GM23338 (cell line): ENCODE data around the gene FUT2. TPM values are rescaled to one million over a fixed set of nuclear protein-coding genes. Genes with fewer than 3 reads are reported as not detected.
"Not testable (repeated sequence)": the region's sequence is repeated elsewhere in the genome, so short reads cannot be mapped to it uniquely, and the experiment has no call there.

Source experiments
- ATAC-seq: fragments of 200-7000 bp; cut with Tn5 transposase; 3 replicates; pipeline ENCODE4 v1.9.1; 2020
- DNase-seq: peaks from one replicate; pipeline ENCODE4 v3.0.0-alpha.2; 2015; ENCODE audit warnings: low spot score
- H2AFZ ChIP-seq: fragments of 200-600 bp; sonication (generic); 2 replicates; pipeline ENCODE4 v1.8.0; 2016; ENCODE audit warnings: antibody characterized with exemption, mild to moderate bottlenecking, moderate library complexity
- H3F3A ChIP-seq: fragments of 200-600 bp; sonication (generic); replicated peaks from 2 replicates; pipeline ENCODE4 v1.8.0; 2017; ENCODE audit warnings: antibody characterized with exemption, mixed run types, low read depth
- H3K27ac ChIP-seq: fragments of 200-600 bp; sonication (generic); 2 replicates; pipeline ENCODE4 v1.6.1; 2016; ENCODE audit warnings: low read depth
- H3K27me3 ChIP-seq: fragments of 200-600 bp; sonication (generic); 2 replicates; pipeline ENCODE4 v1.8.0; 2016; ENCODE audit warnings: mild to moderate bottlenecking, mixed run types, moderate library complexity; ENCODE audit not compliant: insufficient read depth
- H3K36me3 ChIP-seq: fragments of 200-600 bp; sonication (generic); 2 replicates; pipeline ENCODE4 v1.8.0; 2016; ENCODE audit warnings: mild to moderate bottlenecking; ENCODE audit not compliant: insufficient read depth
- H3K4me1 ChIP-seq: fragments of 200-600 bp; sonication (generic); 2 replicates; pipeline ENCODE4 v1.8.0; 2016; ENCODE audit warnings: mild to moderate bottlenecking, moderate library complexity; ENCODE audit not compliant: insufficient read depth
- H3K4me2 ChIP-seq: fragments of 200-600 bp; sonication (generic); 2 replicates; pipeline ENCODE4 v1.7.1; 2017; ENCODE audit warnings: mixed run types
- H3K4me3 ChIP-seq: fragments of 200-600 bp; sonication (generic); 2 replicates; pipeline ENCODE4 v1.6.1; 2016; ENCODE audit warnings: mixed run types
- H3K79me2 ChIP-seq: fragments of 200-600 bp; sonication (generic); replicated peaks from 2 replicates; pipeline ENCODE4 v1.8.0; 2017; ENCODE audit warnings: mild to moderate bottlenecking; ENCODE audit not compliant: insufficient read depth
- H3K9me2 ChIP-seq: fragments of 200-600 bp; sonication (generic); 2 replicates; pipeline ENCODE4 v1.8.0; 2017; ENCODE audit not compliant: insufficient read depth
- H4K20me1 ChIP-seq: fragments of 200-600 bp; sonication (generic); replicated peaks from 2 replicates; pipeline ENCODE4 v1.8.0; 2017; ENCODE audit warnings: mild to moderate bottlenecking; ENCODE audit not compliant: insufficient read depth
- H3K27ac Mint-ChIP-seq: 2 replicates; pipeline ENCODE4 v1.8.0; 2020; ENCODE audit warnings: inconsistent platforms, mild to moderate bottlenecking, moderate library complexity, mixed read lengths
- H3K27me3 Mint-ChIP-seq: 3 replicates; pipeline ENCODE4 v1.8.0; 2022; ENCODE audit warnings: low read depth, mild to moderate bottlenecking, moderate library complexity, mixed read lengths, inconsistent platforms; ENCODE audit not compliant: insufficient read depth, poor library complexity
- H3K36me3 Mint-ChIP-seq: 3 replicates; pipeline ENCODE4 v1.8.0; 2021; ENCODE audit warnings: low read depth, mild to moderate bottlenecking, inconsistent platforms, moderate library complexity, mixed read lengths
- H3K4me1 Mint-ChIP-seq: 3 replicates; pipeline ENCODE4 v1.8.0; 2020; ENCODE audit warnings: mild to moderate bottlenecking, inconsistent platforms, mixed read lengths
- H3K4me3 Mint-ChIP-seq: 3 replicates; pipeline ENCODE4 v1.8.0; 2021; ENCODE audit warnings: moderate library complexity, mild to moderate bottlenecking, inconsistent platforms, mixed read lengths
- H3K9me3 Mint-ChIP-seq: 3 replicates; pipeline ENCODE4 v1.8.0; 2020; ENCODE audit warnings: moderate library complexity, mild to moderate bottlenecking, inconsistent platforms, mixed read lengths
- CREB1 ChIP-seq: fragments of 250-450 bp; sonication (Bioruptor Pico); IDR thresholded peaks from 2 replicates; pipeline ENCODE4 v1.5.0; 2020; ENCODE audit warnings: low read depth, mild to moderate bottlenecking, moderate library complexity
- ETS1 ChIP-seq: IDR thresholded peaks from 2 replicates; pipeline ENCODE4 v1.6.1; 2016; ENCODE audit warnings: antibody characterized with exemption
- EZH2 ChIP-seq: fragments of 200-600 bp; sonication (generic); IDR thresholded peaks from one replicate; pipeline ENCODE4 v1.8.0; 2017; ENCODE audit warnings: antibody characterized with exemption, mild to moderate bottlenecking, low read depth; ENCODE audit not compliant: unreplicated experiment
- EZH2phosphoT487 ChIP-seq: fragments of 200-600 bp; sonication (generic); IDR thresholded peaks from one replicate; pipeline ENCODE4 v1.8.1; 2018; ENCODE audit warnings: antibody characterized with exemption; ENCODE audit not compliant: unreplicated experiment
- POLR2AphosphoS5 ChIP-seq: IDR thresholded peaks from 2 replicates; pipeline ENCODE4 v1.6.1; 2016; ENCODE audit warnings: antibody characterized with exemption, low read depth
- STAT1 ChIP-seq: IDR thresholded peaks from one replicate; pipeline ENCODE4 v1.6.1; 2016; ENCODE audit warnings: antibody characterized with exemption; ENCODE audit not compliant: unreplicated experiment
- ZNF331 ChIP-seq: fragments of 250-450 bp; sonication (Bioruptor Pico); IDR thresholded peaks from 2 replicates; pipeline ENCODE4 v1.5.0; 2020; ENCODE audit warnings: low read depth, mild to moderate bottlenecking, moderate library complexity
- polyA plus RNA-seq: library from polyadenylated mRNA; unstranded; fragments of >200 nt; fragmentation: Nextera tagmentation; extraction: Ambion mirVana; gene quantifications from 2 replicates; pipeline ENCODE4 v1.2.1, GENCODE V29; 2016
- total RNA-seq: library from RNA; depleted of rRNA; stranded (reverse); fragments of >200 nt; shearing (Covaris generic); gene quantifications from 2 replicates; pipeline ENCODE4 v1.2.3, GENCODE V29; 2014
- TF ChIP-seq, protein P1 (sequence below): fragments of 250-450 bp; sonication (Bioruptor Pico); IDR thresholded peaks from 2 replicates; pipeline ENCODE4 v1.5.0; 2020; ENCODE audit warnings: mild to moderate bottlenecking, moderate library complexity
- TF ChIP-seq, protein P2 (sequence below): IDR thresholded peaks from one replicate; pipeline ENCODE4 v1.6.1; 2018; ENCODE audit warnings: antibody characterized with exemption; ENCODE audit not compliant: unreplicated experiment

The FUT2 gene
- total and polyA plus RNA-seq, 2 experiments from 2014 or later: 5.0 to 5.6 TPM

DNA sequence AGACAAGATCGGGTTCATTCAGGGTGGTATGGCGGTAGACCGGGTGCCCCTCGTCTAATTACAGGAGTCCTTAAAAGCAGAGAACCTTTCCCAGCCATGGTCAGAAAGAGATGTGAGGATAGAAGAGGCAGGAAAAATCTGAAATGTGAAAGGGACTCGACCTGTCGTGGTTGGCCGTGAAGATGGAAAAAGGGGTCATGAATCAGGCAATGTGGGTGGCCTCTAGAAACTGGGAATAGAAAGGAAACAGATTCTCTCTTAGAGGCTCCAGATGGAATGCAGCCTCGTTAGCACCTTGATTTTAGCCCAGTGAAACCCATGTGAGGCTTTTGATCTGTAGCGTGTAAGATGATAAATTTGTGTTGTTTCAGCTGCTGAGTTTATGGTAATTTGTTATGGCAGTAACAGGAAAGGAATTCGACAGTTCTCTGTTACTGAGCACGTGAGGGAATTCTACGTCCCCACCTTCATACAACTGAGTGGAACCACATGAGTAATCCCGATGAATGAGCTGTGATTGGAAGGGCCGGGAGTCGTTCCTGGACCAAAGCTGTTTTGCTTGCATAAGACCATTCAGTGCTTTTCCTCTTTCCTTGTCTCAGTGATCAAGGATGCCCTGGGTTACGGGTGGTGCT is 38.8 kb upstream of the FUT2 start (continued):
- TF ChIP-seq, protein P1, sequence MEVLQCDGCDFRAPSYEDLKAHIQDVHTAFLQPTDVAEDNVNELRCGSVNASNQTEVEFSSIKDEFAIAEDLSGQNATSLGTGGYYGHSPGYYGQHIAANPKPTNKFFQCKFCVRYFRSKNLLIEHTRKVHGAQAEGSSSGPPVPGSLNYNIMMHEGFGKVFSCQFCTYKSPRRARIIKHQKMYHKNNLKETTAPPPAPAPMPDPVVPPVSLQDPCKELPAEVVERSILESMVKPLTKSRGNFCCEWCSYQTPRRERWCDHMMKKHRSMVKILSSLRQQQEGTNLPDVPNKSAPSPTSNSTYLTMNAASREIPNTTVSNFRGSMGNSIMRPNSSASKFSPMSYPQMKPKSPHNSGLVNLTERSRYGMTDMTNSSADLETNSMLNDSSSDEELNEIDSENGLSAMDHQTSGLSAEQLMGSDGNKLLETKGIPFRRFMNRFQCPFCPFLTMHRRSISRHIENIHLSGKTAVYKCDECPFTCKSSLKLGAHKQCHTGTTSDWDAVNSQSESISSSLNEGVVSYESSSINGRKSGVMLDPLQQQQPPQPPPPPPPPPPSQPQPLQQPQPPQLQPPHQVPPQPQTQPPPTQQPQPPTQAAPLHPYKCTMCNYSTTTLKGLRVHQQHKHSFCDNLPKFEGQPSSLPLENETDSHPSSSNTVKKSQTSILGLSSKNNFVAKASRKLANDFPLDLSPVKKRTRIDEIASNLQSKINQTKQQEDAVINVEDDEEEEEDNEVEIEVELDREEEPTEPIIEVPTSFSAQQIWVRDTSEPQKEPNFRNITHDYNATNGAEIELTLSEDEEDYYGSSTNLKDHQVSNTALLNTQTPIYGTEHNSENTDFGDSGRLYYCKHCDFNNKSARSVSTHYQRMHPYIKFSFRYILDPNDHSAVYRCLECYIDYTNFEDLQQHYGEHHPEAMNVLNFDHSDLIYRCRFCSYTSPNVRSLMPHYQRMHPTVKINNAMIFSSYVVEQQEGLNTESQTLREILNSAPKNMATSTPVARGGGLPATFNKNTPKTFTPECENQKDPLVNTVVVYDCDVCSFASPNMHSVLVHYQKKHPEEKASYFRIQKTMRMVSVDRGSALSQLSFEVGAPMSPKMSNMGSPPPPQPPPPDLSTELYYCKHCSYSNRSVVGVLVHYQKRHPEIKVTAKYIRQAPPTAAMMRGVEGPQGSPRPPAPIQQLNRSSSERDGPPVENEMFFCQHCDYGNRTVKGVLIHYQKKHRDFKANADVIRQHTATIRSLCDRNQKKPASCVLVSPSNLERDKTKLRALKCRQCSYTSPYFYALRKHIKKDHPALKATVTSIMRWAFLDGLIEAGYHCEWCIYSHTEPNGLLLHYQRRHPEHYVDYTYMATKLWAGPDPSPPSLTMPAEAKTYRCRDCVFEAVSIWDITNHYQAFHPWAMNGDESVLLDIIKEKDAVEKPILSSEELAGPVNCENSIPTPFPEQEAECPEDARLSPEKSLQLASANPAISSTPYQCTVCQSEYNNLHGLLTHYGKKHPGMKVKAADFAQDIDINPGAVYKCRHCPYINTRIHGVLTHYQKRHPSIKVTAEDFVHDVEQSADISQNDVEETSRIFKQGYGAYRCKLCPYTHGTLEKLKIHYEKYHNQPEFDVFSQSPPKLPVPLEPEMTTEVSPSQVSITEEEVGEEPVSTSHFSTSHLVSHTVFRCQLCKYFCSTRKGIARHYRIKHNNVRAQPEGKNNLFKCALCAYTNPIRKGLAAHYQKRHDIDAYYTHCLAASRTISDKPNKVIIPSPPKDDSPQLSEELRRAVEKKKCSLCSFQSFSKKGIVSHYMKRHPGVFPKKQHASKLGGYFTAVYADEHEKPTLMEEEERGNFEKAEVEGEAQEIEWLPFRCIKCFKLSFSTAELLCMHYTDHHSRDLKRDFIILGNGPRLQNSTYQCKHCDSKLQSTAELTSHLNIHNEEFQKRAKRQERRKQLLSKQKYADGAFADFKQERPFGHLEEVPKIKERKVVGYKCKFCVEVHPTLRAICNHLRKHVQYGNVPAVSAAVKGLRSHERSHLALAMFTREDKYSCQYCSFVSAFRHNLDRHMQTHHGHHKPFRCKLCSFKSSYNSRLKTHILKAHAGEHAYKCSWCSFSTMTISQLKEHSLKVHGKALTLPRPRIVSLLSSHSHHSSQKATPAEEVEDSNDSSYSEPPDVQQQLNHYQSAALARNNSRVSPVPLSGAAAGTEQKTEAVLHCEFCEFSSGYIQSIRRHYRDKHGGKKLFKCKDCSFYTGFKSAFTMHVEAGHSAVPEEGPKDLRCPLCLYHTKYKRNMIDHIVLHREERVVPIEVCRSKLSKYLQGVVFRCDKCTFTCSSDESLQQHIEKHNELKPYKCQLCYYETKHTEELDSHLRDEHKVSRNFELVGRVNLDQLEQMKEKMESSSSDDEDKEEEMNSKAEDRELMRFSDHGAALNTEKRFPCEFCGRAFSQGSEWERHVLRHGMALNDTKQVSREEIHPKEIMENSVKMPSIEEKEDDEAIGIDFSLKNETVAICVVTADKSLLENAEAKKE: no peak
- TF ChIP-seq POLR2AphosphoS5: no peak
- TF ChIP-seq STAT1: no peak
- TF ChIP-seq EZH2phosphoT487: no peak
- TF ChIP-seq ZNF331 (CRISPR knock-in tag): no peak
- no peak for TF ChIP-seq EZH2
- TF ChIP-seq, protein P2, sequence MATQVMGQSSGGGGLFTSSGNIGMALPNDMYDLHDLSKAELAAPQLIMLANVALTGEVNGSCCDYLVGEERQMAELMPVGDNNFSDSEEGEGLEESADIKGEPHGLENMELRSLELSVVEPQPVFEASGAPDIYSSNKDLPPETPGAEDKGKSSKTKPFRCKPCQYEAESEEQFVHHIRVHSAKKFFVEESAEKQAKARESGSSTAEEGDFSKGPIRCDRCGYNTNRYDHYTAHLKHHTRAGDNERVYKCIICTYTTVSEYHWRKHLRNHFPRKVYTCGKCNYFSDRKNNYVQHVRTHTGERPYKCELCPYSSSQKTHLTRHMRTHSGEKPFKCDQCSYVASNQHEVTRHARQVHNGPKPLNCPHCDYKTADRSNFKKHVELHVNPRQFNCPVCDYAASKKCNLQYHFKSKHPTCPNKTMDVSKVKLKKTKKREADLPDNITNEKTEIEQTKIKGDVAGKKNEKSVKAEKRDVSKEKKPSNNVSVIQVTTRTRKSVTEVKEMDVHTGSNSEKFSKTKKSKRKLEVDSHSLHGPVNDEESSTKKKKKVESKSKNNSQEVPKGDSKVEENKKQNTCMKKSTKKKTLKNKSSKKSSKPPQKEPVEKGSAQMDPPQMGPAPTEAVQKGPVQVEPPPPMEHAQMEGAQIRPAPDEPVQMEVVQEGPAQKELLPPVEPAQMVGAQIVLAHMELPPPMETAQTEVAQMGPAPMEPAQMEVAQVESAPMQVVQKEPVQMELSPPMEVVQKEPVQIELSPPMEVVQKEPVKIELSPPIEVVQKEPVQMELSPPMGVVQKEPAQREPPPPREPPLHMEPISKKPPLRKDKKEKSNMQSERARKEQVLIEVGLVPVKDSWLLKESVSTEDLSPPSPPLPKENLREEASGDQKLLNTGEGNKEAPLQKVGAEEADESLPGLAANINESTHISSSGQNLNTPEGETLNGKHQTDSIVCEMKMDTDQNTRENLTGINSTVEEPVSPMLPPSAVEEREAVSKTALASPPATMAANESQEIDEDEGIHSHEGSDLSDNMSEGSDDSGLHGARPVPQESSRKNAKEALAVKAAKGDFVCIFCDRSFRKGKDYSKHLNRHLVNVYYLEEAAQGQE: no peak
- no peak for TF ChIP-seq ETS1
- TF ChIP-seq CREB1: no peak

GRCh38 chr19:48657828-48658227 is 37.9 kb upstream of the FUT2 start:
- not testable (repeated sequence) for H3K4me1 ChIP-seq, H3K27me3 Mint-ChIP-seq, H3K4me3 ChIP-seq, H3K9me3 Mint-ChIP-seq, H3K27ac Mint-ChIP-seq, H3K9me2 ChIP-seq, H3K79me2 ChIP-seq, DNase-seq, H3K36me3 Mint-ChIP-seq, H3K4me2 ChIP-seq, H3K4me1 Mint-ChIP-seq, H3K27me3 ChIP-seq, H3K27ac ChIP-seq, H3K36me3 ChIP-seq, H2AFZ ChIP-seq, H4K20me1 ChIP-seq, ATAC-seq, H3F3A ChIP-seq, H3K4me3 Mint-ChIP-seq
